HEK293 (cell line): ENCODE results near the gene CEBPB.

Experiments
- BCL6B ChIP-seq: fragments of 450-650 bp; formaldehyde crosslinking; IDR thresholded peaks from 2 replicates; pipeline ENCODE4 v1.5.1; 2017; ENCODE audit warnings: missing biosample characterization, missing genetic modification characterization
- GLIS2 ChIP-seq: fragments of 450-650 bp; formaldehyde crosslinking; IDR thresholded peaks from 2 replicates; pipeline ENCODE4 v1.5.1; 2016; ENCODE audit warnings: missing biosample characterization, missing genetic modification characterization
- HOXD13 ChIP-seq: sonication (generic); formaldehyde crosslinking; IDR thresholded peaks from 2 replicates; pipeline ENCODE4 v1.8.0; 2022; ENCODE audit warnings: missing genetic modification reagents, borderline replicate concordance
- KLF10 ChIP-seq: fragments of 450-650 bp; IDR thresholded peaks from 2 replicates; pipeline ENCODE4 v1.5.1; 2018; ENCODE audit warnings: missing biosample characterization, mild to moderate bottlenecking, missing genetic modification characterization
- KLF8 ChIP-seq: fragments of 450-650 bp; formaldehyde crosslinking; IDR thresholded peaks from 2 replicates; pipeline ENCODE4 v1.5.1; 2016; ENCODE audit warnings: missing biosample characterization, missing genetic modification characterization
- MYNN ChIP-seq: fragments of 450-650 bp; formaldehyde crosslinking; IDR thresholded peaks from 2 replicates; pipeline ENCODE4 v1.5.1; 2016; ENCODE audit warnings: missing biosample characterization, missing genetic modification characterization, borderline replicate concordance
- MZF1 ChIP-seq: fragments of 450-650 bp; formaldehyde crosslinking; IDR thresholded peaks from 2 replicates; pipeline ENCODE4 v1.5.1; 2017; ENCODE audit warnings: missing biosample characterization, missing genetic modification characterization, borderline replicate concordance
- SP7 ChIP-seq: fragments of 450-650 bp; formaldehyde crosslinking; IDR thresholded peaks from 2 replicates; pipeline ENCODE4 v1.5.1; 2016; ENCODE audit warnings: missing biosample characterization, missing genetic modification characterization
- TCF7L2 ChIP-seq: IDR thresholded peaks from 2 replicates; pipeline ENCODE4 v1.6.1; 2011; ENCODE audit warnings: low read depth, mild to moderate bottlenecking, inconsistent platforms, low read length, moderate library complexity, borderline replicate concordance
- YY1 ChIP-seq: fragments of 450-650 bp; formaldehyde crosslinking; IDR thresholded peaks from 2 replicates; pipeline ENCODE4 v1.5.1; 2018; ENCODE audit warnings: missing biosample characterization, missing genetic modification characterization
- ZBTB1 ChIP-seq: fragments of 450-650 bp; formaldehyde crosslinking; IDR thresholded peaks from 2 replicates; pipeline ENCODE4 v1.5.1; 2016; ENCODE audit warnings: missing biosample characterization, missing genetic modification characterization
- ZBTB8A ChIP-seq: fragments of 450-650 bp; formaldehyde crosslinking; IDR thresholded peaks from 2 replicates; pipeline ENCODE4 v1.5.1; 2016; ENCODE audit warnings: missing biosample characterization, missing genetic modification characterization
- ZFP3 ChIP-seq: fragments of 450-650 bp; formaldehyde crosslinking; IDR thresholded peaks from 2 replicates; pipeline ENCODE4 v1.5.1; 2016; ENCODE audit warnings: low read depth, missing biosample characterization, missing genetic modification characterization
- ZNF148 ChIP-seq: fragments of 450-650 bp; formaldehyde crosslinking; IDR thresholded peaks from 2 replicates; pipeline ENCODE4 v1.5.0; 2017; ENCODE audit warnings: missing biosample characterization, missing genetic modification characterization, borderline replicate concordance
- ZNF19 ChIP-seq: fragments of 450-650 bp; formaldehyde crosslinking; IDR thresholded peaks from 2 replicates; pipeline ENCODE4; 2016; ENCODE audit warnings: missing biosample characterization, missing genetic modification characterization, low read depth
- ZNF202 ChIP-seq: fragments of 450-650 bp; formaldehyde crosslinking; IDR thresholded peaks from 2 replicates; pipeline ENCODE4 v1.5.1; 2016; ENCODE audit warnings: missing biosample characterization, missing genetic modification characterization, borderline replicate concordance
- ZNF248 ChIP-seq: fragments of 450-650 bp; formaldehyde crosslinking; IDR thresholded peaks from 2 replicates; pipeline ENCODE4 v1.5.1; 2017; ENCODE audit warnings: missing biosample characterization, missing genetic modification characterization
- ZNF350 ChIP-seq: fragments of 450-650 bp; formaldehyde crosslinking; IDR thresholded peaks from 2 replicates; pipeline ENCODE4 v1.5.0; 2017; ENCODE audit warnings: missing biosample characterization, mild to moderate bottlenecking, missing genetic modification characterization
- ZNF501 ChIP-seq: fragments of 450-650 bp; formaldehyde crosslinking; IDR thresholded peaks from 2 replicates; pipeline ENCODE4 v1.5.1; 2016; ENCODE audit warnings: missing biosample characterization, missing genetic modification characterization
- ZNF529 ChIP-seq: fragments of 450-650 bp; formaldehyde crosslinking; IDR thresholded peaks from 2 replicates; pipeline ENCODE4 v1.5.1; 2017; ENCODE audit warnings: missing genetic modification characterization, missing biosample characterization; ENCODE audit not compliant: insufficient replicate concordance
- ZNF610 ChIP-seq: fragments of 450-650 bp; formaldehyde crosslinking; IDR thresholded peaks from 2 replicates; pipeline ENCODE4 v1.5.1; 2016; ENCODE audit warnings: missing biosample characterization, missing genetic modification characterization, borderline replicate concordance
- ZNF624 ChIP-seq: fragments of 450-650 bp; formaldehyde crosslinking; IDR thresholded peaks from 2 replicates; pipeline ENCODE4 v1.5.1; 2017; ENCODE audit warnings: missing biosample characterization, missing genetic modification characterization
- ZNF629 ChIP-seq: fragments of 450-650 bp; formaldehyde crosslinking; IDR thresholded peaks from 2 replicates; pipeline ENCODE4 v1.5.1; 2017; ENCODE audit warnings: missing biosample characterization, missing genetic modification characterization
- ZNF645 ChIP-seq: fragments of 450-650 bp; formaldehyde crosslinking; IDR thresholded peaks from 2 replicates; pipeline ENCODE4; 2016; ENCODE audit warnings: missing biosample characterization, missing genetic modification characterization
- ZNF654 ChIP-seq: fragments of 450-650 bp; formaldehyde crosslinking; IDR thresholded peaks from 2 replicates; pipeline ENCODE4 v1.5.1; 2016; ENCODE audit warnings: low read depth, missing biosample characterization, missing genetic modification characterization
- ZNF660 ChIP-seq: fragments of 450-650 bp; IDR thresholded peaks from 2 replicates; pipeline ENCODE4 v1.5.1; 2018; ENCODE audit warnings: missing biosample characterization, mild to moderate bottlenecking, missing genetic modification characterization
- ZNF677 ChIP-seq: fragments of 450-650 bp; IDR thresholded peaks from 2 replicates; pipeline ENCODE4 v1.5.0; 2018; ENCODE audit warnings: missing biosample characterization, mild to moderate bottlenecking, missing genetic modification characterization, moderate library complexity
- ZNF76 ChIP-seq: fragments of 450-650 bp; formaldehyde crosslinking; IDR thresholded peaks from 2 replicates; pipeline ENCODE4; 2016; ENCODE audit warnings: low read depth, missing biosample characterization, missing genetic modification characterization, borderline replicate concordance
- ZNF785 ChIP-seq: fragments of 450-650 bp; formaldehyde crosslinking; IDR thresholded peaks from 2 replicates; pipeline ENCODE4 v1.5.1; 2016; ENCODE audit warnings: missing biosample characterization, missing genetic modification characterization
- TF ChIP-seq, protein P1 (sequence below): fragments of 450-650 bp; formaldehyde crosslinking; IDR thresholded peaks from 2 replicates; pipeline ENCODE4 v1.5.1; 2016; ENCODE audit warnings: missing biosample characterization, missing genetic modification characterization
- TF ChIP-seq, protein P2 (sequence below): fragments of 450-650 bp; formaldehyde crosslinking; IDR thresholded peaks from 2 replicates; pipeline ENCODE4 v1.5.1; 2016; ENCODE audit warnings: missing biosample characterization, missing genetic modification characterization

Gene CEBPB

DNA sequence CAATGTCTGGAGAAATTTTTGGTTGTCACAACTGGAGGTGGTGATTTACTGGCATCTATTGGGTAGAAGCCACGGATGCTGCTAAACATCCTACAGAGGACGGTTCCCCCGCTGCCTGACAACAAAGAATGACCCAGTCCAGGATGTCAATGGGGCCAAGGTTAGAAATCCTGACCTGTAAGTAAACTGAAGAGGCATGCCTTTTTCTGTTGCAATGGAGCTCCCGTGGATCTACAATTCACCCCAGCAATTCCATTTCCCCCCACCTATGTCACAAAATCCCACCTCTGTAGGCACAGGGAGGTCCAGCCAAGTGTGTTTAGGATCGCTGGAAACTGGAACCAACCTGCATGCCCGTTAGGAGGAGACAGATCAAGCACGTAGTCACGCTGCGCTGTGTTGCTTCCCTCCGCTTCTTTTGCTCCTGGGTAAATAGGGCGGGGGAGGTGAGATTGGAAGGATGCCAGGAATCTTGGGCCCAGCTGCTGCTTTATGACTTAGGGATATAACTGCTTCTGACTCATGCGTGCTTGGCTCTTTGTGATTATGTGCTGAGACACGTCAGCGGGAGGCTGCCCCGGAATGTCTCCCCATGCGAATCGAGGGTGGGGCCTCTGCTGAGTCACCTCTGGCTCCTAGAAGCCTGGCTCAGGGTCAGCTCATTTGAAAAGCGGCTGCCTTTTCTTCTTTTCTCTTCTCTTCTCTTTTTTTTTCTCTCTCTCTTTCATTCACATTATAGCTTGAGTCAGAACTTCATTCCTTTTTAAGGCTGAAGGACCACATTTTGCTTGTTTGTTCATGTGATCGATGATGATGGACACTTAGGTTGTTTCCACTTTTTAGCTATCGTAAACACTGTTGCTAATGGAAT is 24.7 kb upstream of the CEBPB start (continued):
- TF ChIP-seq ZNF645 (tag by site-specific recombination), result no peak
- peak; percentile 95 for TF ChIP-seq ZBTB8A
- TF ChIP-seq GLIS2 (tag by site-specific recombination), result peak; percentile 95
- 0 out of 2 replicates have a peak, but pooled peaks have one; percentile 42 for TF ChIP-seq TCF7L2
- TF ChIP-seq ZNF248, result no peak
- peak; percentile 77 for TF ChIP-seq ZNF76 (tag by site-specific recombination)
- TF ChIP-seq YY1 (tag by site-specific recombination), result no peak; the same call in 1 of the 2 replicates
- no peak for TF ChIP-seq ZNF148 (tag by site-specific recombination)
- TF ChIP-seq, protein P1, sequence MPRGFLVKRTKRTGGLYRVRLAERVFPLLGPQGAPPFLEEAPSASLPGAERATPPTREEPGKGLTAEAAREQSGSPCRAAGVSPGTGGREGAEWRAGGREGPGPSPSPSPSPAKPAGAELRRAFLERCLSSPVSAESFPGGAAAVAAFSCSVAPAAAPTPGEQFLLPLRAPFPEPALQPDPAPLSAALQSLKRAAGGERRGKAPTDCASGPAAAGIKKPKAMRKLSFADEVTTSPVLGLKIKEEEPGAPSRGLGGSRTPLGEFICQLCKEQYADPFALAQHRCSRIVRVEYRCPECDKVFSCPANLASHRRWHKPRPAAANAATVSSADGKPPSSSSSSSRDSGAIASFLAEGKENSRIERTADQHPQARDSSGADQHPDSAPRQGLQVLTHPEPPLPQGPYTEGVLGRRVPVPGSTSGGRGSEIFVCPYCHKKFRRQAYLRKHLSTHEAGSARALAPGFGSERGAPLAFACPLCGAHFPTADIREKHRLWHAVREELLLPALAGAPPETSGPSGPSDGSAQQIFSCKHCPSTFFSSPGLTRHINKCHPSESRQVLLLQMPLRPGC (tag by site-specific recombination), result peak; percentile 100
- TF ChIP-seq ZNF677 (tag by site-specific recombination), result no peak
- peak; percentile 99 for TF ChIP-seq KLF10 (tag by site-specific recombination)
- TF ChIP-seq ZNF624 (tag by site-specific recombination), result no peak
- TF ChIP-seq ZNF785 (tag by site-specific recombination), result no peak
- no peak for TF ChIP-seq ZNF19 (tag by site-specific recombination)
- peak; percentile 99 for TF ChIP-seq ZNF629 (tag by site-specific recombination)
- peak; percentile 98 for TF ChIP-seq KLF8
- TF ChIP-seq MZF1 (tag by site-specific recombination), result 0 out of 2 replicates have a peak, but pooled peaks have one; percentile 49
- no peak for TF ChIP-seq ZNF350 (tag by site-specific recombination)
- TF ChIP-seq ZBTB1, result peak; percentile 65; the same call in 1 of the 2 replicates
- TF ChIP-seq BCL6B, result no peak; the same call in 1 of the 2 replicates
- no peak; the same call in 1 of the 2 replicates for TF ChIP-seq ZNF501 (tag by site-specific recombination)
- peak; percentile 88 for TF ChIP-seq ZNF610
- TF ChIP-seq ZNF660 (tag by site-specific recombination), result no peak
- peak; percentile 25 for TF ChIP-seq ZNF529
- TF ChIP-seq HOXD13 (CRISPR knock-in tag), result peak; percentile 87; the same call in 1 of the 2 replicates
- no peak for TF ChIP-seq ZFP3 (tag by site-specific recombination)
- TF ChIP-seq MYNN (tag by site-specific recombination), result no peak
- peak; percentile 98 for TF ChIP-seq SP7 (tag by site-specific recombination)
- TF ChIP-seq, protein P2, sequence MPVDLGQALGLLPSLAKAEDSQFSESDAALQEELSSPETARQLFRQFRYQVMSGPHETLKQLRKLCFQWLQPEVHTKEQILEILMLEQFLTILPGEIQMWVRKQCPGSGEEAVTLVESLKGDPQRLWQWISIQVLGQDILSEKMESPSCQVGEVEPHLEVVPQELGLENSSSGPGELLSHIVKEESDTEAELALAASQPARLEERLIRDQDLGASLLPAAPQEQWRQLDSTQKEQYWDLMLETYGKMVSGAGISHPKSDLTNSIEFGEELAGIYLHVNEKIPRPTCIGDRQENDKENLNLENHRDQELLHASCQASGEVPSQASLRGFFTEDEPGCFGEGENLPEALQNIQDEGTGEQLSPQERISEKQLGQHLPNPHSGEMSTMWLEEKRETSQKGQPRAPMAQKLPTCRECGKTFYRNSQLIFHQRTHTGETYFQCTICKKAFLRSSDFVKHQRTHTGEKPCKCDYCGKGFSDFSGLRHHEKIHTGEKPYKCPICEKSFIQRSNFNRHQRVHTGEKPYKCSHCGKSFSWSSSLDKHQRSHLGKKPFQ (tag by site-specific recombination), result peak; percentile 87
- 0 out of 2 replicates have a peak, but pooled peaks have one; percentile 5 for TF ChIP-seq ZNF654 (tag by site-specific recombination)
- no peak for TF ChIP-seq ZNF202 (tag by site-specific recombination)
